SK-N-SH (cell line): ENCODE data around the gene TBC1D17.

Source experiments
- CTCF ChIP-seq: fragments of 200-600 bp; sonication (generic); IDR thresholded peaks from 2 replicates; pipeline ENCODE4 v1.6.1; 2017; ENCODE audit warnings: antibody characterized with exemption, mild to moderate bottlenecking, moderate library complexity
- EP300 ChIP-seq, 2 experiments: IDR thresholded peaks; 2 replicates each; pipeline versions ENCODE4 v1.4.0 to v1.6.1; 2012; ENCODE audit warnings: borderline replicate concordance in 1 of 2, low read depth in 1 of 2, low read length in 1 of 2
- EZH2phosphoT487 ChIP-seq: fragments of 200-600 bp; sonication (generic); IDR thresholded peaks from 2 replicates; pipeline ENCODE4 v1.6.1; 2017; ENCODE audit warnings: low read depth, mixed run types, mild to moderate bottlenecking, antibody characterized with exemption, moderate library complexity, borderline replicate concordance
- TAF1 ChIP-seq: IDR thresholded peaks from 2 replicates; pipeline ENCODE4 v1.6.1; 2012; ENCODE audit warnings: low read depth, mild to moderate bottlenecking, low read length, moderate library complexity, borderline replicate concordance

- TF ChIP-seq TAF1 (no peak), EZH2phosphoT487 (no peak), CTCF (no peak), EP300 (IDR thresholded peaks at IDR 0.05; ENCODE audit: borderline replicate concordance in 1 of 2, low read depth in 1 of 2, low read length in 1 of 2) (no peak)
Observed at GRCh38 chr19:49860336-49861102, 17.0 kb upstream of the TBC1D17 start.
